Measurements from ENCODE around the gene BCAS1.

Gene BCAS1

DNA sequence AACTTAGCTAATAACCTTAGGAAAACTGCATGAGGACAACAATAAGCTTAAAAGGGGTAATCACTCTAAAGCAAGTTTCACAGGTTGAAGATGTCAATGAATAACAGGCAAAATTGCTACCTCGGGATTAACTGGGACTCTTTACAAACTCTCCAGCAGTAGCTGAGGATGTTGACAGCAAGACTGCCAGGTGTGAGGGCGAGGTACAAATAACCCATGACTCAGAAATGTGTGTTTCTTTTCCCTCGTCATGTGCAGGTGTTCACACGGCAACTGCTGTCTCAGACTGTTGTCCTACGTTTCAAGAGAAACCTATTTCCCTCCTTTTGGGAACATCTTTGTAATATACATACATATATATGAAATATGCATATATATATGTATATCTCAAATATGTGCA lies 15.9 kb downstream of the BCAS1 start:
- no peak for DNase-seq (ENCODE audit: low read depth in 1 of 2, low spot score in 1 of 2)

GRCh38 chr20:54051068-54051467 lies 19.3 kb downstream of the BCAS1 start:
- no peak for DNase-seq (ENCODE audit: low read depth in 1 of 2, low spot score in 1 of 2)

- no peak for DNase-seq (ENCODE audit: low read depth in 1 of 2, low spot score in 1 of 2)
Measured at GRCh38 chr20:54048891-54049545, 21.4 kb downstream of the BCAS1 start.

GRCh38 chr20:54048481-54048880 lies 21.9 kb downstream of the BCAS1 start:
- DNase-seq (ENCODE audit: low read depth in 1 of 2, low spot score in 1 of 2), result no peak

DNA sequence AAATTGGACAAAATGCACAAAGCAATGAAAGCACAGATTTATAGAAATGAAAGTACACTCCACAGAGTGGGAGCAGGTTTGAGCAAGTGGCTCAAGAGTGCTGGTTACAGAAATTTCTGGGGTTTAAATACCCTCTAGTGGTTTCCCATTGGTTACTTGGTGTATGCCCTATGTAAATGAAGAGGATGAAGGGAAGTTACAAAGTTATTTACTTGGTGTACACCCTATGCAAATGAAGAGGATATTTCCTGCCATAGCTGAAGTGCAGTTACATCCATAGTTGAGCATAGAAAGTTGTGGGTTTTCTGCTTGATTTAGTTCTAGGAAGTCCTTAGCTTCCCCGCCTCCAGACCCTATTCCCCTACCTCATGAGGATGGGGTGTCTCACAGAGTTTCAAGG lies 22.7 kb downstream of the BCAS1 start:
- DNase-seq (ENCODE audit: low read depth in 1 of 2, low spot score in 1 of 2), result no peak

DNA sequence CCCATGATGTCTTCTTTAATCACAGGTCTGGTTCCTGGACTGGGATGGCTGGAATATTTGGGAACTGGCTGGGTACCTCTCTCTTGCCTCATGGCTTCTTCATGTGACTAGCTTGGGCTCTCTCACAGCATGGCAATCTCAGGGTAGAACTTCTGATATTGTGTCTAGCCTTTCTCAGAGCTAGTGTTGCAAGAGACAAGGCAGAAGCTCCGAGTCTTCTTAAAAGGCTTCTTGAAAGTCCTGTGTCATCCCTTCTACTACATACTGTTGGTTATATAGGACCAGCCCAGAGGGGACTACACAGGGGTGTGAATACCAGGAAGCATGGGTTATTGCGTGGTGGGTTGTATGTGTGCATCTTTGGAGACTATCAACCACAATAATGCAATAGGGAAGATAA lies 23.3 kb downstream of the BCAS1 start:
- DNase-seq (ENCODE audit: low read depth in 1 of 2, low spot score in 1 of 2), result no peak

GRCh38 chr20:54044156-54044555 lies 26.2 kb downstream of the BCAS1 start:
- DNase-seq (ENCODE audit: low read depth in 1 of 2, low spot score in 1 of 2), result no peak

DNA sequence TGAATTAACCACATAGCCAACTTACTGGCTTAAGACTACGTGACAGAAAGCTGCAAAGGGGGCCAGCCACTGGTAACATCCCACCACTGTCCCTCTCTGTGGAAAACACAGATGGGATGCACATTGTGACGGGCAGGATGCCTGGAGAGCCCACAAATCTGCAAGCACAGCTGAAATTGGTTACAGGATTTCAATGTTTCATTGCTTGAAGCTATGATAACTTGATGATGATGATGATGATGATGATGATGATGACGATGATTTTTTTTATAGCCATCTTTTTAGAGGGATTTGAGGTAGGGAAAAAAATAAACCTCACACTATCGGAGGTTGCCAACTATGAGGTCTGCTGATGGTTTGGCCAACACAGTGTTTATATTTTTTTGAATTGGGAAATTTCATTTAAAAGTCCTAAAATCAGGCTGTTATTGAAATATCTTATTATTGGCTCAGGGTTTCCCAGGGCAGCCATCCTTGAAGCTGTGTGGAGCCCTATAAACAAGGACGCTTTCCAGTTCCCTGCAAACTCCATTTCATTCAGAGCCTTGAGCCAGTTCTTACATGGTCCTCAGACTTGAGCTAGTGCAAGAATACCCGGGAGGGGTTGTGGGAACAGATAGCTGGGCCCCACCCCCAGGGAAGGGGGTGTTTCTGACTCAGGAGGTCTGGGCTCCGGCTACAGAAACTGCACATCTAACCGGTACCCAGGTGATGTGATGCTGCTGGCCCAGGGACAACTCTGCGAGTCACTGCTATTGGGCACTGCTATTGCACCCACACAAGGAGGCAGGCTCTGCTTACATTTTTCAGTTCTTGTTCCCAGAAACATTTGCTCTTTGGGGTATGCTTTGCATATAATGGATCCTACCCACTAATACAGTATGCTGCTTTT lies 27.1 kb downstream of the BCAS1 start:
- no peak for DNase-seq (ENCODE audit: low read depth in 1 of 2, low spot score in 1 of 2)

GRCh38 chr20:54042021-54042420 lies 28.4 kb downstream of the BCAS1 start:
- DNase-seq (ENCODE audit: low read depth in 1 of 2, low spot score in 1 of 2), result no peak

DNA sequence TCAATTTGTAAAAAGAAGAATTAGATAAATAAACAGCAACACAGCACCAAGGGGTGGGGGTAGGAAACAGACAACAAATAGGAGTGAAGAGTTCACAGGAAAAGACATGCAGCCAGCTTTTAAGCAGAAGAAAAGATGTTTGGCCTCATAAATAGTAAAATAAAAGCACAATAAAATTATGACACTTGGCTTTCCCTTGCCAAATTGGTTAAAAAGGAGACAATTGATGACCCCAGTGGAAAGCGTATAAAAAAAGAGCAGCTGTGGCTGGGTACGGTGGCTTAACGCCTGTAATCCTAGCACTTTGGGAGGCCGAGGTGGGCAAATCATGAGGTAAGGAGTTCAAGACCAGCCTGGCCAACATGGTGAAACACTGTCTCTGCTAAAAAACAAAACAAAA lies 29.1 kb downstream of the BCAS1 start:
- DNase-seq (ENCODE audit: low read depth in 1 of 2, low spot score in 1 of 2), result no peak

DNA sequence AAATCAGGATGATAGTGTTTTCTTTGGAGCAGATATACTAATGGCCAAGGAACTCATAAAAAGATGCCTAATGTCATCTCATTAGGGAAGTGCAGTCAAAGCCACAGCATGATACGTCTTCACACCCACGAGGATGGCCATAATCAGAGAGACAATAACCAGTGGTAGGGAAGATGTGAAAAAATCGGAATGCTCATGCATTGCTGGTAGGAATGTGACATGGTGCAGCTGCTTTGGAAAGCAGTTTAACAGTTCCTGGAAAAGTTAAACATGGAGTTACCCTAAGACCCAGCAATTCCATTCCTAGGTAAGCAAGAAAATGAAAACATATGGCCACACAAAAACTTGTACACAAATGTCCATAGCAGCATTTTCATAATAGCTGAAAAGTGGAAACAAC lies 29.9 kb downstream of the BCAS1 start:
- DNase-seq (ENCODE audit: low read depth in 1 of 2, low spot score in 1 of 2), result no peak

DNA sequence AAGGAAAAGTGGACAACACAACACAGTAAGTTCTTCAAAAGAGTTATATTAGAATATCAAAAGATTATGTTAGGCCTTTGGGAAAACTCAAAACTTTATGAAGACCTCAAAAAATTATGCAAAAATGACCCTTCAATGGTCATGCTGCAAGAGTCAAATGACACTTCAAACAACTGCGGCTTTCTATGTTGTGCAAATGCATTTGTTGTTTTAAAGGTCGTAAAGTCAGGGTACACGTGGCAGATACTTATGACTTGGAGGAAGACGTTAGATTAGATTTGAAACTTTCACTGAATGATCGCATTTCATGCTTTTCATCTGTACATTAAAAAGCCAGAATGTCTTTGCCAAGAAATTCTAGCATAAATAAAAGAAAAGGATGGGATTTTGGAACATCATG lies 31.4 kb downstream of the BCAS1 start:
- no peak for DNase-seq (ENCODE audit: low read depth in 1 of 2, low spot score in 1 of 2)

DNA sequence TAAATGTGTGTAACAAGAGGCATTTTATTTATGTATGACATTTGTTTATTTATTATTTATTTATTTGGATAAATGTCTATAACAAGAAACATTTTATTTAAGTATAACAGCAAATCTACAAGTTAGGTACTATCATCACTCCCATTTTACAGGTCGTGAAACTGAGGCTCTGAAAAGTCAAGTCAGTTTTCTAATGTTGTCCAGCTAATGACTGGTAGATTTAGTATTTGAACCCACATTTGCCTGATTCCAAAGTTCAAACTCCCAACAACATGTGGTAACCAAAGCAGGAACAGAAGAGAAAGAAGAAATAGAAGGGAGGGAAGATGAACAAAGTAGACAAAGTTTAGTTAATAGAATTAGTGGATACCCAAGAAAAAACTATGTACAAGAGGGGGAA lies 32.9 kb downstream of the BCAS1 start:
- DNase-seq (ENCODE audit: low read depth in 1 of 2, low spot score in 1 of 2), result no peak

- no peak for DNase-seq (ENCODE audit: low read depth in 1 of 2, low spot score in 1 of 2)
Measured at GRCh38 chr20:54029643-54030042, 40.8 kb downstream of the BCAS1 start.

- DNase-seq (ENCODE audit: low read depth in 1 of 2, low spot score in 1 of 2), result no peak
Measured at GRCh38 chr20:54029176-54029575, 41.2 kb downstream of the BCAS1 start.

GRCh38 chr20:54028276-54029011 lies 42.0 kb downstream of the BCAS1 start:
- DNase-seq (ENCODE audit: low read depth in 1 of 2, low spot score in 1 of 2), result no peak

GRCh38 chr20:54027704-54028103 lies 42.7 kb downstream of the BCAS1 start:
- DNase-seq (ENCODE audit: low read depth in 1 of 2, low spot score in 1 of 2), result no peak

- no peak for DNase-seq (ENCODE audit: low read depth in 1 of 2, low spot score in 1 of 2)
Measured at GRCh38 chr20:54026295-54027064, 43.9 kb downstream of the BCAS1 start.

DNA sequence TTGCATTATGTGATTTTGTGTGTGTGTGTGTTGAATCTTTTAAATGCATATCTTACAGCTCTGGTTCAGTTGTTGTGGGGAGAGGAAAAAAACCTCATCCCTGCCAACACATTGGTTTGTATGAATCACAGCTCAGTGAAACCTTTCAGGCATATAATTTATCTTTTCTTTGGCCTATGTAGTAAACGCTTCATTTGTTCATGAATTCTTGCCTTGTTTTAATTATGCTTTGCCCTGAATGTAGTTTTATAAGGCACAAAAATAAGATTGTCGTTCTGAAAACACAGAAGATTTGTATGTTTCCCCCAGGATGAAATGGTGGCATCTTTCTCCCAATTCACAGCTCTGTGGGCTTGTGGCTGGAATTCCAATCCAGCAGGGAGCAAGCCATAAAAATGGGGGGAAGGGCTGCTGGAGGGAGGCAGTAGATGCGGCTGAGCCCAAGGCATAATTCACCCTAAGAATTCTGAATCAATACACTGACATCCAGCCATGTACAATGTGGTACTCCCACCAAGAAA lies 45.1 kb downstream of the BCAS1 start:
- DNase-seq (ENCODE audit: low read depth in 1 of 2, low spot score in 1 of 2), result no peak

DNA sequence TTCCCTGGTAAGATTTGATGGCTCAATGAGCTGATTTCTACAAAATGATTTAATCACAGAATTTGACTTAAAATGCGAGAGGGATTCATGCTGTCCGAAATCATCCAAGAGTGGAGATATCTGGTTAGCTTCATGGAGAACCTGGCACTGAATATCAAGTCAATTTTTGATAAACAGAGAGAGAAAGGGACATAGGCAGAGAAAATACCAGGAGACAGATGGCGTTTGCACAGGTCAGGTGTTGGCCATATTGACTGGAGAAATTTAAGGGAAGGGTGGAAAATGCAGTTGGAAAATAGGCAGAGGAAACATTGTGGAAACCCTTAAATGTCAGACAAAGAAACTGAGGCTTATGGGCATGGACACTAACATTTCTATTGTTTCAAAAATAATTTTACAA lies 47.0 kb downstream of the BCAS1 start:
- DNase-seq (ENCODE audit: low read depth in 1 of 2, low spot score in 1 of 2), result no peak
